ENCODE data around the gene VPS72. TPM values are rescaled to one million over a fixed set of nuclear protein-coding genes. Genes with fewer than 3 reads are reported as not detected.

Gene VPS72
- total RNA-seq, 1 experiment from 2014 or later = 103 TPM

- ChIA-PET CTCF (interaction anchor here (1.2 kb wide), 1 partner anchor 122 kb away, joined by 3 read pairs; no protein-coding TSS in a partner anchor), POLR2A (interaction anchor here (0.6 kb wide), 1 partner anchor 869 kb away, joined by 3 read pairs; no protein-coding TSS in a partner anchor)
- TF ChIP-seq CTCF (IDR thresholded peaks at IDR 0.05) (no peak), ZNF396 (CRISPR knock-in tag; IDR thresholded peaks at IDR 0.05; ENCODE audit: borderline replicate concordance) (no peak), GRHL2 (CRISPR knock-in tag; IDR thresholded peaks at IDR 0.05; ENCODE audit: insufficient replicate concordance, severe bottlenecking) (no peak), ZNF219 (CRISPR knock-in tag; IDR thresholded peaks at IDR 0.05; ENCODE audit: borderline replicate concordance) (no peak), NFYB (CRISPR knock-in tag; conservative IDR thresholded peaks at IDR 0.05; ENCODE audit: low read depth) (no peak), SP1 (CRISPR knock-in tag; conservative IDR thresholded peaks at IDR 0.05) (no peak), EMX1 (CRISPR knock-in tag; IDR thresholded peaks at IDR 0.05) (no peak), NFATC4 (CRISPR knock-in tag; IDR thresholded peaks at IDR 0.05) (no peak), CREB1 (CRISPR knock-in tag; IDR thresholded peaks at IDR 0.05) (no peak), ARID4B (CRISPR knock-in tag; IDR thresholded peaks at IDR 0.05; ENCODE audit: borderline replicate concordance) (no peak), CDX4 (CRISPR knock-in tag; IDR thresholded peaks at IDR 0.05; ENCODE audit: borderline replicate concordance) (no peak), ZNF138 (CRISPR knock-in tag; conservative IDR thresholded peaks at IDR 0.05) (no peak), USF1 (CRISPR knock-in tag; IDR thresholded peaks at IDR 0.05) (no peak), ZNF425 (CRISPR knock-in tag; conservative IDR thresholded peaks at IDR 0.05) (no peak), PREB (CRISPR knock-in tag; IDR thresholded peaks at IDR 0.05; ENCODE audit: borderline replicate concordance) (no peak), ZNF671 (CRISPR knock-in tag; IDR thresholded peaks at IDR 0.05) (no peak), AR (CRISPR knock-in tag; IDR thresholded peaks at IDR 0.05) (no peak), RELA (CRISPR knock-in tag; IDR thresholded peaks at IDR 0.05; ENCODE audit: borderline replicate concordance) (no peak), SMAD3 (CRISPR knock-in tag; IDR thresholded peaks at IDR 0.05; ENCODE audit: borderline replicate concordance) (no peak)
- Mint-ChIP-seq H3K9me3 (no peaks in the 10 kb centered on the region), H3K4me1 (peaks cover 6% of the 10 kb centered on the region), H3K27me3 (ENCODE audit: low read depth) (no peaks in the 10 kb centered on the region), H3K36me3 (peaks cover 29% of the 10 kb centered on the region), H3K4me3 (no peak overlapping the region), H3K27ac (no peak overlapping the region)
- DNase-seq (ENCODE audit: low spot score) = no peak
- no peak for ATAC-seq
These were observed 31.6 kb upstream of the VPS72 start for GRCh38 chr1:151221616-151222015.
